GM18909 (cell line): ENCODE results near the gene FAM171A2.

Experiments used
- ATAC-seq: cut with Tn5 transposase; IDR thresholded peaks from one replicate; pipeline ENCODE4 v1.9.1; 2021; ENCODE audit warnings: mild to moderate bottlenecking; ENCODE audit not compliant: unreplicated experiment, poor library complexity

FAM171A2 gene

DNA sequence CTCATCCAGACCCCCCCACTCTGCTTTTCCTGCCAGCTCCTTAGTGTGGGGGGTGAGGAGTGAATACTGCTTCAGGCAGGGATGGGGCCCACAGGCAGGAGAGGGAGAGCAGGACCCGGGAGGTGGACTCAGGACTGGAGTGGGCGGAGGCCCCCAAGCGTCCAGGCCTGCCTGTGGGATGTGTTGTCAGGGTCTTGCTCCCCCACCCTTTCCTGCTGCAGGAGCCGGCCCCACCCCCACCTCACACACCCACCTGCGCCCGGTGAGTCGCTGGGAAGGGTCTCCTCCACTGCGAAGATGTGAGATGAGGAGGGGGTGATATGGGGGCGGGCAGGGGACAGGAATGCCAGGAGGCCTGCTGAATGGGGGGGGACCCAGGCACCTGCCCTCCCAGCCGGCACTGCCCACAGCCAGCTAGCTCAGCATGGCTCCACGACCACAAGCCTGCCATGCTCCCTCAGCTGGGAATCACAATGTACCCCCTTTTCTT, 1.1 kb downstream of the FAM171A2 start:
- no peak for ATAC-seq

GRCh38 chr17:44361292-44362260, 2.1 kb downstream of the FAM171A2 start:
- no peak for ATAC-seq

- ATAC-seq: no peak
Observed at GRCh38 chr17:44360826-44361225, 2.8 kb downstream of the FAM171A2 start.

- no peak for ATAC-seq
Observed at GRCh38 chr17:44360144-44360533, 3.5 kb downstream of the FAM171A2 start.

DNA sequence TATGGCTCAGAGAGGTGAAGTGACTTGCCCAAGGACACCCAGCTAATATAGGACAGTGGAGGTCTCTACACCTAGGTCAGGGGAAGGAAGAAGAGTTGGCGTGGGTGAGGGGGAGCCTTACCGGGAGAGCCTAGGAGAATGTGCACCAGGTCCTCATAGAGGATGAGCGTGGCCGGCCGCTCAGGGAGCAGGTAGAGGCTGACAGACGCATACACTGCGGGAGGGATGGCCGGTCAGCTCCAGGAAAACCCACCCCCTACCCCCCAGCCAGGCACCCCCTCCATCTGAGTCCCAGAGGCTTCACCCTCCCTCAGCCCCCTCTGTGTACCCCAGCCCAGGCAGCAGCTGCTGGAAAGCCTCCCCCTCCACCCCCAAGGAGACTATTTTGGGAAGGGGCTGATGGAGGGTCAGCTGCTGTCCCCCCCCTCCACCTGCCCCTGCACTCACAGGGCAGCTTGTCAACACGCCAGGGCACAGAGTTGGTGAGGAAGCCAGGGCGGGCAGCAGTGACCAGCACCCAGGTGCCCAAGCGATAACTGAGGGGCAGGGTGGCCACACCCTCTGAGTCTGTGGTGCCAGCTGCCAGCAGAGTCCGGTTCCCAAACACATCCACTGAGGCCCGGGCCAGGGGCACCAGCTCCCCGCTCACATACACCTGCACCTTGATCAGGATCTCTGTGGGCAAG, 4.1 kb downstream of the FAM171A2 start:
- ATAC-seq: no peak

GRCh38 chr17:44359006-44359405, 4.6 kb downstream of the FAM171A2 start:
- no peak for ATAC-seq

GRCh38 chr17:44358066-44358465, 5.6 kb downstream of the FAM171A2 start:
- ATAC-seq: no peak

DNA sequence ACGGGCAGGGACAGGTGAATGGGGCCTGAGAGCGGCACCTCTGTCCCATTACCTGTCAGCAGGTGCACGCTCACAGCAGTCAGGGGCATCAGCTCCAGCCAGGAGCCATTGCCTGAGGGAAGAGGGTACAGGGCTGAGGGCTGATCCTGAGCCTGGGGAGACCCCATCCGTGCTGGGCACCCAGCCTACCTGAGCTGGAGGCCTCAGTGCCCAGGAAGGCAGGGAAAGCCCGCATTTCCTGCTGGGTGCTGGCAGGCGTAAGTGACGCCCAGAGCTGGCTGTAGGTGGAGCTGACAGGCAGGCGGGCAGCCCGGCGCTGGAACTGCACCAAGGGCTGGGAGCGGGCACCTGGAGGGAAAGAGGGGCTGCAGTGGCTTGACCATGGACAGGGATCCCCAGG, 7.4 kb downstream of the FAM171A2 start:
- no peak for ATAC-seq

DNA sequence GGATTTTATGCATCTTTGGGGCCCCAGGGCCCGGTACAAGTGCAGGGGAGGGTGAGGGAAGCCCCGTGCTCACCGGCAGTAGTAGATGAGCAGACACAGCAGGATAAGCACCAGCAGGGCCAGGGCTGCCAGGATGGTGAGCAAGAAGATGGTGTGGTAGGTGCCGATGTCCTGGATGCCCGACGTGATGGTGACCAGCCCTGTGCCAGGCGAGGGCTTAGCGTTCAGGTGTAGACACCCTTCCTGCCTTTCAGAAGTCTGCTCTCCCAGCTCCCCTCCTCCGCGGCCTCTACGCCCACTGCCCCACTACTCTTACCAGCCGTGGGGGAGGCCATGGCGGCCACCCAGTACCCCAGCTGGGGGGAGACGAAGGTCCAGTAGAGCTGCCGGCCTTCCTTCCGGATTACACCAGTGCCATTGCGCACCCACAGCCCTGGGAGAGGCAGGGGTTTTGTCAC, 8.0 kb downstream of the FAM171A2 start:
- no peak for ATAC-seq

- no peak for ATAC-seq
Observed at GRCh38 chr17:44354582-44355561, 8.8 kb downstream of the FAM171A2 start.

GRCh38 chr17:44353672-44354331, 9.9 kb downstream of the FAM171A2 start:
- ATAC-seq: no peak

DNA sequence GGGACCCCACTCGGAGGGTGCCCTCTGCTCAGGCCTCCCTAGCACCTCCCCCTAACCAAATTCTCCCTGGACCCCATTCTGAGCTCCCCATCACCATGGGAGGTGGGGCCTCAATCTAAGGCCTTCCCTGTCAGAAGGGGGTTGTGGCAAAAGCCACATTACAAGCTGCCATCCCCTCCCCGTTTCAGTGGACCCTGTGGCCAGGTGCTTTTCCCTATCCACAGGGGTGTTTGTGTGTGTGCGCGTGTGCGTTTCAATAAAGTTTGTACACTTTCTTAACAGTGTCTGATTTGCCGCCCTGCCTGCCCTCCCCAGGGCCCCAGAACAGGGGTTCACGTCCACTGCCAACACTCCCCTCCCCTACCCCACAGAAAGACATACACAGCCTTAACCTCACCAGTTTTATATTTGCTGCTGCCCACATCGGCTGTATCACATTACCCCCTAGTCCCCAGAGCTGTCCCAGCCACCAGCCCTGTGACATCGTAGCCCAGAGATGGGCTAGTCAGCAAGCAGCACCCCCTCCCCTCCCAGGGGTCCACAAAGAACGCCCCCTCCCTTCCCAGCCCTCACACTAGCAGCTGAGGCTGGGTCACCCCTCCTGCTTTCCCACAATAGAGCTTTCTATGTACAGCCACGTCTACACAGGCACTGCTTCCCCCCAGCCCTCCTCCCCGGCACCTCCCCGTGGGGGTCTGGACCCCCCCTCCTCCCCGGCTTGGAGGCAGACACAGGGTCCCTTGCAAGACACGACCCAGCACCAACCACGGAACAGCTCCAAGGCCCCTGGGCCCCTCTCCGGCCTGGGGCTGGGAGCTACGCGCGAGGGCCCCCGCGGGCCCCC, 10.6 kb downstream of the FAM171A2 start:
- ATAC-seq: no peak

GRCh38 chr17:44351961-44352827, 11.5 kb downstream of the FAM171A2 start:
- ATAC-seq: no peak

GRCh38 chr17:44351464-44351863, 12.2 kb downstream of the FAM171A2 start:
- no peak for ATAC-seq

DNA sequence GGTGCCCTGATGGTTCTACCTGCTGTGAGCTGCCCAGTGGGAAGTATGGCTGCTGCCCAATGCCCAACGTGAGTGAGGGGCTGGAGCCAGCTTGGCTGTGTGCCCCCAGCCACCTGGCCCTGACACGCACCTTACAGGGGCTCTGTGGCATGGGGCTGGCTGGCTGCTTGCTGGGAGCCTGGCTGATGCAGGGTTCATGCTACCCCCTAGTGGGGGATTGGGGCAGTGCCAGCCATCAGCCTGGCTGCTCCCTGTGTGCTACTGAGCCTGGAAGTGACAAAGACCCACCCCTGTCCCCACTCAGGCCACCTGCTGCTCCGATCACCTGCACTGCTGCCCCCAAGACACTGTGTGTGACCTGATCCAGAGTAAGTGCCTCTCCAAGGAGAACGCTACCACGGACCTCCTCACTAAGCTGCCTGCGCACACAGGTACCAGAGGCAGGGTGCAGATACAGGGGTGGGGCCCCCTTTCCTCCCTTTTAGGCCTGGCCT, 12.9 kb downstream of the FAM171A2 start:
- no peak for ATAC-seq

- ATAC-seq: no peak
Observed at GRCh38 chr17:44349553-44350070, 14.0 kb downstream of the FAM171A2 start.

GRCh38 chr17:44348988-44349364, 14.7 kb downstream of the FAM171A2 start:
- ATAC-seq: no peak
